Measurements from ENCODE around the gene CLEC14A. TPM values are rescaled to one million over a fixed set of nuclear protein-coding genes. Genes with fewer than 3 reads are reported as not detected.

Gene CLEC14A
- total and polyA plus RNA-seq, 8 donors, result 1.8 to 24.9 (median 9.6) TPM; not detected in 1

GRCh38 chr14:38225946-38226345 is 29.9 kb downstream of the CLEC14A start:
- no peaks in the 10 kb centered on the region for H3K27me3 ChIP-seq
- H3K4me3 ChIP-seq, result no peak overlapping the region
- no peaks in the 10 kb centered on the region for H3K36me3 ChIP-seq
- TF ChIP-seq EP300 (IDR thresholded peaks at IDR 0.05), result no peak
- TF ChIP-seq POLR2A (IDR thresholded peaks at IDR 0.05), result no peak
- no peak for TF ChIP-seq POLR2AphosphoS5 (IDR thresholded peaks at IDR 0.05)
- no peak for TF ChIP-seq CTCF (IDR thresholded peaks at IDR 0.05)
- no peaks in the 10 kb centered on the region for H3K4me1 ChIP-seq
- no peak overlapping the region for H3K27ac ChIP-seq
- peaks cover 0 to under 1% (median 0%) of the 10 kb centered on the region in 4 donors for H3K9me3 ChIP-seq
- DNase-seq, result no peak
- intact Hi-C loops (cut with DNase I; ENCODE audit: low total_unique reads), result no loop called here
- 73 to 85% (median 83%) methylated on average over 2 of the region's 2 CpGs for WGBS, 5 donors

- H3K9me3 ChIP-seq, result no peaks in the 10 kb centered on the region
- no peak overlapping the region for H3K27ac ChIP-seq
- DNase-seq, result no peak
- no peak overlapping the region for H3K4me3 ChIP-seq
- no peaks in the 10 kb centered on the region for H3K36me3 ChIP-seq
- H3K27me3 ChIP-seq, result no peaks in the 10 kb centered on the region
- intact Hi-C loops (cut with DNase I; ENCODE audit: low total_unique reads), result no loop called here
- TF ChIP-seq CTCF (IDR thresholded peaks at IDR 0.05), result no peak
- no peak for TF ChIP-seq EP300 (IDR thresholded peaks at IDR 0.05)
- no peak for TF ChIP-seq POLR2AphosphoS5 (IDR thresholded peaks at IDR 0.05)
- TF ChIP-seq POLR2A (IDR thresholded peaks at IDR 0.05), result no peak
- H3K4me1 ChIP-seq, result no peaks in the 10 kb centered on the region
Observed at GRCh38 chr14:38224338-38224737, 31.6 kb downstream of the CLEC14A start.

GRCh38 chr14:38221077-38221476 is 34.8 kb downstream of the CLEC14A start:
- TF ChIP-seq POLR2A (IDR thresholded peaks at IDR 0.05) (no peak), POLR2AphosphoS5 (IDR thresholded peaks at IDR 0.05) (no peak), CTCF (IDR thresholded peaks at IDR 0.05) (no peak), EP300 (IDR thresholded peaks at IDR 0.05) (no peak)
- Histone ChIP-seq H3K27ac (no peak overlapping the region), H3K4me1 (no peaks in the 10 kb centered on the region), H3K27me3 (no peaks in the 10 kb centered on the region), H3K36me3 (no peaks in the 10 kb centered on the region), H3K9me3 (no peaks in the 10 kb centered on the region), H3K4me3 (no peak overlapping the region)
- intact Hi-C loops (cut with DNase I; ENCODE audit: low total_unique reads), result no loop called here
- WGBS, 5 donors, result 85 to 95% (median 93%) methylated on average over 3 of the region's 3 CpGs
- no peak for DNase-seq

- intact Hi-C loops (cut with DNase I; ENCODE audit: low total_unique reads), result no loop called here
- no peak overlapping the region for H3K4me3 ChIP-seq
- H3K27ac ChIP-seq, result no peak overlapping the region
- no peaks in the 10 kb centered on the region for H3K9me3 ChIP-seq
- H3K36me3 ChIP-seq, result no peaks in the 10 kb centered on the region
- TF ChIP-seq CTCF (IDR thresholded peaks at IDR 0.05) (no peak), POLR2AphosphoS5 (IDR thresholded peaks at IDR 0.05) (no peak), EP300 (IDR thresholded peaks at IDR 0.05) (no peak), POLR2A (IDR thresholded peaks at IDR 0.05) (no peak)
- WGBS, 5 donors, result 52 to 64% (median 58%) methylated on average over 2 of the region's 2 CpGs
- no peaks in the 10 kb centered on the region for H3K27me3 ChIP-seq
- H3K4me1 ChIP-seq, result no peaks in the 10 kb centered on the region
- DNase-seq, result no peak
Observed at GRCh38 chr14:38217553-38217952, 38.3 kb downstream of the CLEC14A start.
